Left ventricle myocardium inferior (tissue), 1 donor: ENCODE data around the gene ANKRD31. TPM values are rescaled to one million over a fixed set of nuclear protein-coding genes. Genes with fewer than 3 reads are reported as not detected.

Source experiments
- DNase-seq: peaks from one replicate; pipeline ENCODE4 v3.0.0-alpha.2; 2020
- H3K27ac ChIP-seq: fragments of 200-600 bp; replicated peaks from 2 replicates; pipeline ENCODE4 v1.8.0; 2021
- H3K27me3 ChIP-seq: fragments of 200-600 bp; 2 replicates; pipeline ENCODE4 v1.8.0; 2021; ENCODE audit warnings: low read depth
- H3K36me3 ChIP-seq: fragments of 200-600 bp; 2 replicates; pipeline ENCODE4 v1.8.0; 2021
- H3K4me1 ChIP-seq: fragments of 200-600 bp; 2 replicates; pipeline ENCODE4 v1.8.0; 2021
- H3K4me3 ChIP-seq: fragments of 200-600 bp; 2 replicates; pipeline ENCODE4 v1.8.0; 2021; ENCODE audit warnings: mild to moderate bottlenecking, moderate library complexity
- H3K9me3 ChIP-seq: fragments of 200-600 bp; replicated peaks from 2 replicates; pipeline ENCODE4 v1.8.0; 2021
- CTCF ChIP-seq: fragments of 200-600 bp; IDR thresholded peaks from 2 replicates; pipeline ENCODE4 v1.8.0; 2021; ENCODE audit warnings: antibody characterized with exemption, mild to moderate bottlenecking, borderline replicate concordance
- intact Hi-C: fragments of 100-400 bp; cut with micrococcal nuclease; formaldehyde crosslinking; loops from one replicate; pipeline ENCODE4 v1.11.0; 2022
- total RNA-seq: library from RNA; stranded (reverse); fragmentation: NEBNext Ultra II Directional; extraction: Animal tissue kit (Norgen Biotek cat#: 25700); gene quantifications from one replicate; pipeline ENCODE4 v1.2.1, GENCODE V29; 2021
- donor health status: DM: no; HTN: yes; CAD: no; lungs with severe emphysema.

The ANKRD31 gene
- total RNA-seq, 1 donor from 2014 or later: 0.11 TPM

GRCh38 chr5:75071100-75071499, 165.6 kb downstream of the ANKRD31 start:
- Histone ChIP-seq H3K36me3 (no peaks in the 10 kb centered on the region), H3K27me3 (no peaks in the 10 kb centered on the region), H3K27ac (no peak overlapping the region), H3K4me3 (no peak overlapping the region), H3K9me3 (no peaks in the 10 kb centered on the region), H3K4me1 (no peaks in the 10 kb centered on the region)
- intact Hi-C loops: no loop called here
- no peak for TF ChIP-seq CTCF
- DNase-seq: no peak

- Histone ChIP-seq H3K9me3 (no peaks in the 10 kb centered on the region), H3K27me3 (no peaks in the 10 kb centered on the region)
These were observed 169.2 kb downstream of the ANKRD31 start for GRCh38 chr5:75067434-75067833.

GRCh38 chr5:75062925-75063531, 173.7 kb downstream of the ANKRD31 start:
- Histone ChIP-seq H3K27me3 (no peaks in the 10 kb centered on the region), H3K4me1 (no peaks in the 10 kb centered on the region), H3K4me3 (no peak overlapping the region), H3K27ac (no peak overlapping the region), H3K36me3 (no peaks in the 10 kb centered on the region), H3K9me3 (no peaks in the 10 kb centered on the region)
- TF ChIP-seq CTCF: no peak
- no peak for DNase-seq
- intact Hi-C loops: no loop called here

More at GRCh38 chr5:75067434-75067833, 169.2 kb downstream of the ANKRD31 start:
- DNase-seq: no peak
- TF ChIP-seq CTCF: no peak
- intact Hi-C loops: no loop called here
- no peak overlapping the region for H3K27ac ChIP-seq
- H3K36me3 ChIP-seq: no peaks in the 10 kb centered on the region
- no peaks in the 10 kb centered on the region for H3K4me1 ChIP-seq
- H3K4me3 ChIP-seq: no peak overlapping the region

GRCh38 chr5:75059912-75060545, 176.6 kb downstream of the ANKRD31 start:
- H3K27ac ChIP-seq: no peak overlapping the region
- intact Hi-C loops: no loop called here
- H3K36me3 ChIP-seq: no peaks in the 10 kb centered on the region
- peaks cover 6% of the 10 kb centered on the region for H3K27me3 ChIP-seq
- no peak overlapping the region for H3K4me3 ChIP-seq
- H3K9me3 ChIP-seq: no peaks in the 10 kb centered on the region
- no peak for DNase-seq
- TF ChIP-seq CTCF: no peak
- peaks cover 4% of the 10 kb centered on the region for H3K4me1 ChIP-seq

GRCh38 chr5:75058986-75059535, 177.6 kb downstream of the ANKRD31 start:
- H3K36me3 ChIP-seq: no peaks in the 10 kb centered on the region
- intact Hi-C loops: no loop called here
- no peaks in the 10 kb centered on the region for H3K9me3 ChIP-seq
- DNase-seq: no peak
- H3K27me3 ChIP-seq: peaks cover 6% of the 10 kb centered on the region
- H3K4me3 ChIP-seq: no peak overlapping the region
- no peak for TF ChIP-seq CTCF
- peaks cover 13% of the 10 kb centered on the region for H3K4me1 ChIP-seq
- H3K27ac ChIP-seq: no peak overlapping the region
